HepG2 (cell line): Measurements from ENCODE around the gene TMEM151A. TPM values are rescaled to one million over a fixed set of nuclear protein-coding genes. Genes with fewer than 3 reads are reported as not detected.
A peak's percentile ranks its signal among the peaks of the same experiment; 100 is the strongest.

Experiments used
- PAWR ChIP-seq: sonication (generic); formaldehyde crosslinking; IDR thresholded peaks from 2 replicates; pipeline ENCODE4 v1.4.0; 2020; ENCODE audit warnings: missing genetic modification reagents, mild to moderate bottlenecking, borderline replicate concordance
- POLR2AphosphoS5 ChIP-seq: IDR thresholded peaks from 2 replicates; pipeline ENCODE4 v1.6.1; 2012; ENCODE audit warnings: low read depth, low read length
- ZNF569 ChIP-seq: sonication (generic); formaldehyde crosslinking; IDR thresholded peaks from 2 replicates; pipeline ENCODE4 v1.5.0; 2020; ENCODE audit warnings: mild to moderate bottlenecking, missing genetic modification reagents, moderate library complexity, borderline replicate concordance
- ZNF746 ChIP-seq: sonication (generic); formaldehyde crosslinking; IDR thresholded peaks from 2 replicates; pipeline ENCODE4 v1.8.0; 2022; ENCODE audit warnings: mild to moderate bottlenecking, missing genetic modification reagents
- polyA plus RNA-seq, 8 experiments: library from polyadenylated mRNA; depleted of rRNA in 3 of 8; stranded (reverse) in 7 of 8; unstranded in 1 of 8; fragments of >200 nt; fragmentation: Illumina TruSeq in 4 of 8; extraction: Trizol in 4 of 8; gene quantifications; 2 replicates each; pipeline versions ENCODE4 v1.2.1 to v1.2.3, GENCODE V29; 2011 to 2016; ENCODE audit warnings: low read depth in 4 of 8, missing spikeins in 1 of 8, mixed read lengths in 1 of 8; ENCODE audit not compliant: insufficient read depth in 1 of 8
- total RNA-seq, 5 experiments: library from RNA; depleted of rRNA; stranded (reverse); fragments of >200 nt; fragmentation: Illumina TruSeq; extraction: Trizol; gene quantifications; 2 replicates each; pipeline ENCODE4 v1.2.3, GENCODE V29; 2016; ENCODE audit warnings: low read depth in 1 of 5
- TF ChIP-seq, protein P1 (sequence below): sonication (generic); formaldehyde crosslinking; IDR thresholded peaks from 2 replicates; pipeline ENCODE4 v1.4.0; 2020; ENCODE audit warnings: missing genetic modification reagents, borderline replicate concordance
- TF ChIP-seq, protein P2 (sequence below): IDR thresholded peaks from 2 replicates; pipeline ENCODE4 v1.4.0; 2020; ENCODE audit warnings: mild to moderate bottlenecking, missing genetic modification reagents
- TF ChIP-seq, protein P3 (sequence below): sonication (generic); formaldehyde crosslinking; IDR thresholded peaks from 2 replicates; pipeline ENCODE4 v1.5.0; 2020; ENCODE audit warnings: missing genetic modification reagents
- TF ChIP-seq, protein P4 (sequence below): IDR thresholded peaks from 2 replicates; pipeline ENCODE4 v1.6.1; 2016
- TF ChIP-seq, protein P5 (sequence below): sonication (generic); formaldehyde crosslinking; IDR thresholded peaks from 2 replicates; pipeline ENCODE4 v1.5.1; 2020; ENCODE audit warnings: mild to moderate bottlenecking, missing genetic modification reagents, moderate library complexity
- TF ChIP-seq, protein P6 (sequence below): sonication (generic); formaldehyde crosslinking; IDR thresholded peaks from 2 replicates; pipeline ENCODE4 v1.9.0; 2021; ENCODE audit warnings: missing genetic modification reagents, borderline replicate concordance

Gene TMEM151A
- total and polyA plus RNA-seq, 2 of the 13 experiments (the other 11 are each of a cell fraction or from before 2014, with no cell fraction given): 0.18 to 0.33 TPM

DNA sequence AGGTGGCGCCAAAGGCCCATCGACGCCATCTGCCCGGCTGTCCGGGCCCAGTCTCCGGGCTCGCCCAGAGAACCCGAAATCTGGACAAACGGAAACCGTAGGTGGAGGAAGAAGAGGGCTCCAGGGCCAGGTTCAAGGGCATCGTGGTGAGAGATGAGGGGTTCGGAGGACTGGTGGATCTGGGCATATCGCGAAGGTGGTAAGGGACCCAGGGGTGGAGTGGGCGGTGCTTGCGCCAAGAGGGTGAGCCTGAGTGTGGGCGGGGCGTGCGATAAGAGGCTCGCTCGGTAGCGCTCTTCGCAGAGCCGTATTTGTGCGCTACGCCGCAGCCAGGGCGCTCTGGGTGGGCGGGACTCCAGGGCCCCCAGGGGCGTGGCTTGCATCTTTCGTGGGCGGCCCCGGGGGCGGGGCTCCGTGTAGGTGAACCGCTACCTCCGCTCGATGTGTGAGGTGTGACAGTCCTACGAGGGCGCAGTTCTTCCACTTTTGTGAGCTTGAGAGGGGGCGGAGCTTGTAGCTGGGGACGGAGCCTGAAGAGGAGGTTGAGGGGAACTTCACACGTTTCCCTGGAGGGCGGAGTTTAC, 20.4 kb downstream of the TMEM151A start (continued):
- TF ChIP-seq, protein P1, sequence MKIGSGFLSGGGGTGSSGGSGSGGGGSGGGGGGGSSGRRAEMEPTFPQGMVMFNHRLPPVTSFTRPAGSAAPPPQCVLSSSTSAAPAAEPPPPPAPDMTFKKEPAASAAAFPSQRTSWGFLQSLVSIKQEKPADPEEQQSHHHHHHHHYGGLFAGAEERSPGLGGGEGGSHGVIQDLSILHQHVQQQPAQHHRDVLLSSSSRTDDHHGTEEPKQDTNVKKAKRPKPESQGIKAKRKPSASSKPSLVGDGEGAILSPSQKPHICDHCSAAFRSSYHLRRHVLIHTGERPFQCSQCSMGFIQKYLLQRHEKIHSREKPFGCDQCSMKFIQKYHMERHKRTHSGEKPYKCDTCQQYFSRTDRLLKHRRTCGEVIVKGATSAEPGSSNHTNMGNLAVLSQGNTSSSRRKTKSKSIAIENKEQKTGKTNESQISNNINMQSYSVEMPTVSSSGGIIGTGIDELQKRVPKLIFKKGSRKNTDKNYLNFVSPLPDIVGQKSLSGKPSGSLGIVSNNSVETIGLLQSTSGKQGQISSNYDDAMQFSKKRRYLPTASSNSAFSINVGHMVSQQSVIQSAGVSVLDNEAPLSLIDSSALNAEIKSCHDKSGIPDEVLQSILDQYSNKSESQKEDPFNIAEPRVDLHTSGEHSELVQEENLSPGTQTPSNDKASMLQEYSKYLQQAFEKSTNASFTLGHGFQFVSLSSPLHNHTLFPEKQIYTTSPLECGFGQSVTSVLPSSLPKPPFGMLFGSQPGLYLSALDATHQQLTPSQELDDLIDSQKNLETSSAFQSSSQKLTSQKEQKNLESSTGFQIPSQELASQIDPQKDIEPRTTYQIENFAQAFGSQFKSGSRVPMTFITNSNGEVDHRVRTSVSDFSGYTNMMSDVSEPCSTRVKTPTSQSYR: no peak
- TF ChIP-seq, protein P2, sequence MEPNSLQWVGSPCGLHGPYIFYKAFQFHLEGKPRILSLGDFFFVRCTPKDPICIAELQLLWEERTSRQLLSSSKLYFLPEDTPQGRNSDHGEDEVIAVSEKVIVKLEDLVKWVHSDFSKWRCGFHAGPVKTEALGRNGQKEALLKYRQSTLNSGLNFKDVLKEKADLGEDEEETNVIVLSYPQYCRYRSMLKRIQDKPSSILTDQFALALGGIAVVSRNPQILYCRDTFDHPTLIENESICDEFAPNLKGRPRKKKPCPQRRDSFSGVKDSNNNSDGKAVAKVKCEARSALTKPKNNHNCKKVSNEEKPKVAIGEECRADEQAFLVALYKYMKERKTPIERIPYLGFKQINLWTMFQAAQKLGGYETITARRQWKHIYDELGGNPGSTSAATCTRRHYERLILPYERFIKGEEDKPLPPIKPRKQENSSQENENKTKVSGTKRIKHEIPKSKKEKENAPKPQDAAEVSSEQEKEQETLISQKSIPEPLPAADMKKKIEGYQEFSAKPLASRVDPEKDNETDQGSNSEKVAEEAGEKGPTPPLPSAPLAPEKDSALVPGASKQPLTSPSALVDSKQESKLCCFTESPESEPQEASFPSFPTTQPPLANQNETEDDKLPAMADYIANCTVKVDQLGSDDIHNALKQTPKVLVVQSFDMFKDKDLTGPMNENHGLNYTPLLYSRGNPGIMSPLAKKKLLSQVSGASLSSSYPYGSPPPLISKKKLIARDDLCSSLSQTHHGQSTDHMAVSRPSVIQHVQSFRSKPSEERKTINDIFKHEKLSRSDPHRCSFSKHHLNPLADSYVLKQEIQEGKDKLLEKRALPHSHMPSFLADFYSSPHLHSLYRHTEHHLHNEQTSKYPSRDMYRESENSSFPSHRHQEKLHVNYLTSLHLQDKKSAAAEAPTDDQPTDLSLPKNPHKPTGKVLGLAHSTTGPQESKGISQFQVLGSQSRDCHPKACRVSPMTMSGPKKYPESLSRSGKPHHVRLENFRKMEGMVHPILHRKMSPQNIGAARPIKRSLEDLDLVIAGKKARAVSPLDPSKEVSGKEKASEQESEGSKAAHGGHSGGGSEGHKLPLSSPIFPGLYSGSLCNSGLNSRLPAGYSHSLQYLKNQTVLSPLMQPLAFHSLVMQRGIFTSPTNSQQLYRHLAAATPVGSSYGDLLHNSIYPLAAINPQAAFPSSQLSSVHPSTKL (CRISPR knock-in tag): peak; percentile 58
- TF ChIP-seq ZNF746 (CRISPR knock-in tag): 0 out of 2 replicates have a peak, but pooled peaks have one; percentile 25
- TF ChIP-seq, protein P3, sequence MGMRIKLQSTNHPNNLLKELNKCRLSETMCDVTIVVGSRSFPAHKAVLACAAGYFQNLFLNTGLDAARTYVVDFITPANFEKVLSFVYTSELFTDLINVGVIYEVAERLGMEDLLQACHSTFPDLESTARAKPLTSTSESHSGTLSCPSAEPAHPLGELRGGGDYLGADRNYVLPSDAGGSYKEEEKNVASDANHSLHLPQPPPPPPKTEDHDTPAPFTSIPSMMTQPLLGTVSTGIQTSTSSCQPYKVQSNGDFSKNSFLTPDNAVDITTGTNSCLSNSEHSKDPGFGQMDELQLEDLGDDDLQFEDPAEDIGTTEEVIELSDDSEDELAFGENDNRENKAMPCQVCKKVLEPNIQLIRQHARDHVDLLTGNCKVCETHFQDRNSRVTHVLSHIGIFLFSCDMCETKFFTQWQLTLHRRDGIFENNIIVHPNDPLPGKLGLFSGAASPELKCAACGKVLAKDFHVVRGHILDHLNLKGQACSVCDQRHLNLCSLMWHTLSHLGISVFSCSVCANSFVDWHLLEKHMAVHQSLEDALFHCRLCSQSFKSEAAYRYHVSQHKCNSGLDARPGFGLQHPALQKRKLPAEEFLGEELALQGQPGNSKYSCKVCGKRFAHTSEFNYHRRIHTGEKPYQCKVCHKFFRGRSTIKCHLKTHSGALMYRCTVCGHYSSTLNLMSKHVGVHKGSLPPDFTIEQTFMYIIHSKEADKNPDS: no peak
- TF ChIP-seq, protein P4, sequence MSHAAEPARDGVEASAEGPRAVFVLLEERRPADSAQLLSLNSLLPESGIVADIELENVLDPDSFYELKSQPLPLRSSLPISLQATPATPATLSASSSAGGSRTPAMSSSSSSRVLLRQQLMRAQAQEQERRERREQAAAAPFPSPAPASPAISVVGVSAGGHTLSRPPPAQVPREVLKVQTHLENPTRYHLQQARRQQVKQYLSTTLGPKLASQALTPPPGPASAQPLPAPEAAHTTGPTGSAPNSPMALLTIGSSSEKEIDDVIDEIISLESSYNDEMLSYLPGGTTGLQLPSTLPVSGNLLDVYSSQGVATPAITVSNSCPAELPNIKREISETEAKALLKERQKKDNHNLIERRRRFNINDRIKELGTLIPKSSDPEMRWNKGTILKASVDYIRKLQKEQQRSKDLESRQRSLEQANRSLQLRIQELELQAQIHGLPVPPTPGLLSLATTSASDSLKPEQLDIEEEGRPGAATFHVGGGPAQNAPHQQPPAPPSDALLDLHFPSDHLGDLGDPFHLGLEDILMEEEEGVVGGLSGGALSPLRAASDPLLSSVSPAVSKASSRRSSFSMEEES: no peak
- peak; percentile 50 for TF ChIP-seq POLR2AphosphoS5
- TF ChIP-seq, protein P5, sequence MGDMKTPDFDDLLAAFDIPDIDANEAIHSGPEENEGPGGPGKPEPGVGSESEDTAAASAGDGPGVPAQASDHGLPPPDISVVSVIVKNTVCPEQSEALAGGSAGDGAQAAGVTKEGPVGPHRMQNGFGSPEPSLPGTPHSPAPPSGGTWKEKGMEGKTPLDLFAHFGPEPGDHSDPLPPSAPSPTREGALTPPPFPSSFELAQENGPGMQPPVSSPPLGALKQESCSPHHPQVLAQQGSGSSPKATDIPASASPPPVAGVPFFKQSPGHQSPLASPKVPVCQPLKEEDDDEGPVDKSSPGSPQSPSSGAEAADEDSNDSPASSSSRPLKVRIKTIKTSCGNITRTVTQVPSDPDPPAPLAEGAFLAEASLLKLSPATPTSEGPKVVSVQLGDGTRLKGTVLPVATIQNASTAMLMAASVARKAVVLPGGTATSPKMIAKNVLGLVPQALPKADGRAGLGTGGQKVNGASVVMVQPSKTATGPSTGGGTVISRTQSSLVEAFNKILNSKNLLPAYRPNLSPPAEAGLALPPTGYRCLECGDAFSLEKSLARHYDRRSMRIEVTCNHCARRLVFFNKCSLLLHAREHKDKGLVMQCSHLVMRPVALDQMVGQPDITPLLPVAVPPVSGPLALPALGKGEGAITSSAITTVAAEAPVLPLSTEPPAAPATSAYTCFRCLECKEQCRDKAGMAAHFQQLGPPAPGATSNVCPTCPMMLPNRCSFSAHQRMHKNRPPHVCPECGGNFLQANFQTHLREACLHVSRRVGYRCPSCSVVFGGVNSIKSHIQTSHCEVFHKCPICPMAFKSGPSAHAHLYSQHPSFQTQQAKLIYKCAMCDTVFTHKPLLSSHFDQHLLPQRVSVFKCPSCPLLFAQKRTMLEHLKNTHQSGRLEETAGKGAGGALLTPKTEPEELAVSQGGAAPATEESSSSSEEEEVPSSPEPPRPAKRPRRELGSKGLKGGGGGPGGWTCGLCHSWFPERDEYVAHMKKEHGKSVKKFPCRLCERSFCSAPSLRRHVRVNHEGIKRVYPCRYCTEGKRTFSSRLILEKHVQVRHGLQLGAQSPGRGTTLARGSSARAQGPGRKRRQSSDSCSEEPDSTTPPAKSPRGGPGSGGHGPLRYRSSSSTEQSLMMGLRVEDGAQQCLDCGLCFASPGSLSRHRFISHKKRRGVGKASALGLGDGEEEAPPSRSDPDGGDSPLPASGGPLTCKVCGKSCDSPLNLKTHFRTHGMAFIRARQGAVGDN (CRISPR knock-in tag): peak; percentile 89
- no peak for TF ChIP-seq PAWR (CRISPR knock-in tag)
- TF ChIP-seq, protein P6, sequence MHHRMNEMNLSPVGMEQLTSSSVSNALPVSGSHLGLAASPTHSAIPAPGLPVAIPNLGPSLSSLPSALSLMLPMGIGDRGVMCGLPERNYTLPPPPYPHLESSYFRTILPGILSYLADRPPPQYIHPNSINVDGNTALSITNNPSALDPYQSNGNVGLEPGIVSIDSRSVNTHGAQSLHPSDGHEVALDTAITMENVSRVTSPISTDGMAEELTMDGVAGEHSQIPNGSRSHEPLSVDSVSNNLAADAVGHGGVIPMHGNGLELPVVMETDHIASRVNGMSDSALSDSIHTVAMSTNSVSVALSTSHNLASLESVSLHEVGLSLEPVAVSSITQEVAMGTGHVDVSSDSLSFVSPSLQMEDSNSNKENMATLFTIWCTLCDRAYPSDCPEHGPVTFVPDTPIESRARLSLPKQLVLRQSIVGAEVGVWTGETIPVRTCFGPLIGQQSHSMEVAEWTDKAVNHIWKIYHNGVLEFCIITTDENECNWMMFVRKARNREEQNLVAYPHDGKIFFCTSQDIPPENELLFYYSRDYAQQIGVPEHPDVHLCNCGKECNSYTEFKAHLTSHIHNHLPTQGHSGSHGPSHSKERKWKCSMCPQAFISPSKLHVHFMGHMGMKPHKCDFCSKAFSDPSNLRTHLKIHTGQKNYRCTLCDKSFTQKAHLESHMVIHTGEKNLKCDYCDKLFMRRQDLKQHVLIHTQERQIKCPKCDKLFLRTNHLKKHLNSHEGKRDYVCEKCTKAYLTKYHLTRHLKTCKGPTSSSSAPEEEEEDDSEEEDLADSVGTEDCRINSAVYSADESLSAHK (CRISPR knock-in tag): no peak
- TF ChIP-seq ZNF569: no peak
